ENCODE measurements around the gene TMA7B.

- TF ChIP-seq CTCF (IDR thresholded peaks at IDR 0.05 in 4 of 5, conservative IDR thresholded peaks at IDR 0.05 in 1 of 5) (no peak), POLR2A (IDR thresholded peaks at IDR 0.05) (no peak)
Observed at GRCh38 chr22:39979048-39979447, 18.9 kb downstream of the TMA7B start.

Measured in gastrocnemius medialis (tissue), 4 donors.